A549 treated with dexamethasone at 1 μM for 4 hours (cell line): ENCODE measurements around the gene RETREG1. TPM values are rescaled to one million over a fixed set of nuclear protein-coding genes. Genes with fewer than 3 reads are reported as not detected.

ENCODE experiments used
- total RNA-seq: library from RNA; stranded (reverse); fragments of 200-300 nt; extraction: Qiagen RNA extraction; gene quantifications from 5 replicates; pipeline ENCODE4 v1.2.3, GENCODE V29; 2022

The RETREG1 gene
- 2.3 to 4.2 TPM (median 3.0 TPM) in 5 replicates for total RNA-seq

GRCh38 chr5:16616536-16617273, at the start of gene RETREG1:
Gene RETREG1 (minus strand): TSS chr5:16616997. CDS start chr5:16616971, 26 bp downstream.

GRCh38 chr5:16465544-16466432, 151.0 kb downstream of the RETREG1 start, which contains the start of gene ZNF622:
Gene ZNF622 (minus strand): TSS chr5:16465800. CDS start chr5:16465665, 135 bp downstream.

Other genes with a start within 250 kb of the RETREG1 start
- gene ZNF622, start 151.2 kb downstream of the RETREG1 start, total RNA-seq, result 71.9 to 78.5 TPM (median 73.2 TPM) in 5 replicates